Cardiac muscle cell (in vitro differentiated cells and primary cell): Measurements from ENCODE around the gene TLE7. TPM values are rescaled to one million over a fixed set of nuclear protein-coding genes. Genes with fewer than 3 reads are reported as not detected.

Experiments
- DNase-seq, 2 donors: peaks; one replicate each; pipeline versions ENCODE4 v3.0.0 to v3.0.0-alpha.2; 2010 to 2017; ENCODE audit warnings: low read depth in 1 of 2, low spot score in 1 of 2
- H3K27ac ChIP-seq: fragments of 200-600 bp; sonication (generic); 2 replicates; pipeline ENCODE4 v1.5.1; 2016
- H3K27me3 ChIP-seq: fragments of 200-600 bp; sonication (generic); 2 replicates; pipeline ENCODE4 v1.6.0; 2016; ENCODE audit warnings: control low read depth
- H3K36me3 ChIP-seq: fragments of 200-600 bp; sonication (generic); 2 replicates; pipeline ENCODE4 v1.5.1; 2016; ENCODE audit warnings: control low read depth
- H3K4me1 ChIP-seq: fragments of 200-600 bp; sonication (generic); 2 replicates; pipeline ENCODE4 v1.8.1; 2017; ENCODE audit warnings: low read depth, mild to moderate bottlenecking, mixed run types
- H3K4me3 ChIP-seq: fragments of 200-600 bp; sonication (generic); 2 replicates; pipeline ENCODE4 v1.5.1; 2016; ENCODE audit warnings: mild to moderate bottlenecking
- H3K9me3 ChIP-seq: fragments of 200-600 bp; sonication (generic); 2 replicates; pipeline ENCODE4 v1.5.1; 2017; ENCODE audit warnings: low read depth, mild to moderate bottlenecking, control low read depth
- CTCF ChIP-seq: IDR thresholded peaks from 2 replicates; pipeline ENCODE4 v1.5.1; 2012; ENCODE audit warnings: low read depth, mild to moderate bottlenecking, low read length
- polyA plus RNA-seq: library from polyadenylated mRNA; unstranded; fragments of >200 nt; fragmentation: Nextera tagmentation; extraction: Ambion mirVana; gene quantifications from 2 replicates; pipeline ENCODE4 v1.2.1, GENCODE V29; 2016
- total RNA-seq: library from RNA; depleted of rRNA; stranded (reverse); fragments of >200 nt; gene quantifications from 2 replicates; pipeline ENCODE4 v1.2.3, GENCODE V29; 2016

Gene TLE7
- total and polyA plus RNA-seq, 2 experiments from 2014 or later = not detected

GRCh38 chr16:71453036-71453435, 11.2 kb upstream of the TLE7 start:
- H3K27ac ChIP-seq = no peak overlapping the region
- H3K27me3 ChIP-seq = no peaks in the 10 kb centered on the region
- DNase-seq = no peak
- peaks cover 32% of the 10 kb centered on the region for H3K36me3 ChIP-seq
- H3K4me3 ChIP-seq = no peak overlapping the region
- H3K4me1 ChIP-seq = no peaks in the 10 kb centered on the region
- peaks cover 8% of the 10 kb centered on the region for H3K9me3 ChIP-seq
- TF ChIP-seq CTCF = no peak

- Histone ChIP-seq H3K27me3 (no peaks in the 10 kb centered on the region), H3K4me3 (no peak overlapping the region), H3K9me3 (peaks cover 8% of the 10 kb centered on the region), H3K27ac (no peak overlapping the region), H3K36me3 (peaks cover 28% of the 10 kb centered on the region), H3K4me1 (no peaks in the 10 kb centered on the region)
- TF ChIP-seq CTCF = no peak
- no peak for DNase-seq
Observed at GRCh38 chr16:71449020-71449419, 7.2 kb upstream of the TLE7 start.

- H3K4me3 ChIP-seq = no peak overlapping the region
- H3K36me3 ChIP-seq = peaks cover 28% of the 10 kb centered on the region
- no peak for DNase-seq
- TF ChIP-seq CTCF = no peak
- no peaks in the 10 kb centered on the region for H3K27me3 ChIP-seq
- peaks cover 8% of the 10 kb centered on the region for H3K9me3 ChIP-seq
- no peaks in the 10 kb centered on the region for H3K4me1 ChIP-seq
- H3K27ac ChIP-seq = no peak overlapping the region
Observed at GRCh38 chr16:71448274-71448866, 6.5 kb upstream of the TLE7 start.

- no peak overlapping the region for H3K4me3 ChIP-seq
- H3K27me3 ChIP-seq = no peaks in the 10 kb centered on the region
- H3K36me3 ChIP-seq = peaks cover 4% of the 10 kb centered on the region
- H3K27ac ChIP-seq = no peak overlapping the region
- no peak for DNase-seq
- no peaks in the 10 kb centered on the region for H3K9me3 ChIP-seq
- no peak for TF ChIP-seq CTCF
- no peaks in the 10 kb centered on the region for H3K4me1 ChIP-seq
Observed at GRCh38 chr16:71443714-71444113, 1.9 kb upstream of the TLE7 start.

GRCh38 chr16:71441348-71442050, 355 bp downstream of the TLE7 start:
- peak in 1 of 2 donors; percentile 30 for DNase-seq
- Histone ChIP-seq H3K4me3 (no peak overlapping the region), H3K36me3 (no peaks in the 10 kb centered on the region), H3K9me3 (no peaks in the 10 kb centered on the region), H3K4me1 (no peaks in the 10 kb centered on the region), H3K27ac (no peak overlapping the region), H3K27me3 (no peaks in the 10 kb centered on the region)
- TF ChIP-seq CTCF = peak; percentile 50
